Esophagus squamous epithelium (tissue), 5 donors: ENCODE results near the gene C1QTNF7. TPM values are rescaled to one million over a fixed set of nuclear protein-coding genes. Genes with fewer than 3 reads are reported as not detected.

Experiments used
- DNase-seq: peaks from one replicate; lab custom pipeline; 2025; lab: John Stamatoyannopoulos, UW
- H3K27ac ChIP-seq, 4 donors: fragments of 200-600 bp; sonication (generic); one replicate each; pipeline ENCODE4 v1.5.1; 2016 to 2019; ENCODE audit warnings: mild to moderate bottlenecking in 1 of 4
- H3K27me3 ChIP-seq, 4 donors: fragments of 200-600 bp; sonication (generic); 1 replicate in 3 of 4; 2 replicates in 1 of 4; pipeline versions ENCODE4 v1.5.1 to v1.6.0; 2017 to 2021; ENCODE audit warnings: antibody characterized with exemption in 1 of 4
- H3K36me3 ChIP-seq, 3 donors: fragments of 200-600 bp; sonication (generic); one replicate each; pipeline ENCODE4 v1.5.1; 2016 to 2019
- H3K4me1 ChIP-seq, 3 donors: fragments of 200-600 bp; sonication (generic); one replicate each; pipeline ENCODE4 v1.5.1; 2017 to 2019
- H3K4me3 ChIP-seq, 4 donors: fragments of 200-600 bp; sonication (generic); 1 replicate in 3 of 4; 2 replicates in 1 of 4; pipeline ENCODE4 v1.5.1; 2016 to 2019; ENCODE audit warnings: mild to moderate bottlenecking in 2 of 4, moderate library complexity in 1 of 4
- H3K9me3 ChIP-seq, 3 donors: fragments of 200-600 bp; sonication (generic); one replicate each; pipeline ENCODE4 v1.5.1; 2016 to 2019
- POLR2A ChIP-seq, 4 donors: fragments of 450-650 bp; IDR thresholded peaks; one replicate each; pipeline ENCODE4 v1.6.1; 2017; ENCODE audit warnings: antibody characterized with exemption in 4 of 4, mild to moderate bottlenecking in 4 of 4, moderate library complexity in 3 of 4
- WGBS, 2 donors: methylation state at CpG; one replicate each; pipeline ENCODE4 v1.1.5; 2018; 5-methylcytosine and 5-hydroxymethylcytosine counted together
- intact Hi-C: fragments of 100-400 bp; cut with DNase I; formaldehyde crosslinking; loops from one replicate; pipeline ENCODE4 v1.15.0; 2022
- total RNA-seq, 4 donors: library from RNA; depleted of rRNA; stranded (reverse); fragments of >200 nt; gene quantifications; one replicate each; pipeline ENCODE4 v1.1.0, GENCODE V29; 2016
- TF ChIP-seq, protein P1 (sequence below), 6 experiments: fragments of 450-650 bp in 4 of 6; fragments of 200-600 bp in 2 of 6; sonication (generic) in 2 of 6; IDR thresholded peaks; one replicate each; pipeline ENCODE4 v1.5.1; 2016 to 2019; ENCODE audit warnings: antibody characterized with exemption in 6 of 6, mild to moderate bottlenecking in 4 of 6, moderate library complexity in 4 of 6
- donor health status: DM: yes; HTN: yes; CAD: no.

The C1QTNF7 gene
- total RNA-seq, 4 donors from 2014 or later, result 0.11 to 12.2 (median 1.5) TPM

GRCh38 chr4:15400226-15400625, 27.6 kb upstream of the C1QTNF7 start:
- Histone ChIP-seq H3K9me3 (no peaks in the 10 kb centered on the region), H3K36me3 (no peaks in the 10 kb centered on the region), H3K4me1 (peaks cover 9 to 58% (median 45%) of the 10 kb centered on the region in 3 donors), H3K27me3 (peaks cover 0 to 7% (median 0%) of the 10 kb centered on the region in 4 donors), H3K27ac (peak overlapping the region; percentile 48 to 68 (median 58)), H3K4me3 (no peak overlapping the region)
- WGBS, 2 donors, result 79 to 87% methylated on average over 3 of the region's 3 CpGs
- intact Hi-C loops, result no loop called here
- TF ChIP-seq POLR2A (IDR thresholded peaks at IDR 0.05), result no peak
- TF ChIP-seq, protein P1, sequence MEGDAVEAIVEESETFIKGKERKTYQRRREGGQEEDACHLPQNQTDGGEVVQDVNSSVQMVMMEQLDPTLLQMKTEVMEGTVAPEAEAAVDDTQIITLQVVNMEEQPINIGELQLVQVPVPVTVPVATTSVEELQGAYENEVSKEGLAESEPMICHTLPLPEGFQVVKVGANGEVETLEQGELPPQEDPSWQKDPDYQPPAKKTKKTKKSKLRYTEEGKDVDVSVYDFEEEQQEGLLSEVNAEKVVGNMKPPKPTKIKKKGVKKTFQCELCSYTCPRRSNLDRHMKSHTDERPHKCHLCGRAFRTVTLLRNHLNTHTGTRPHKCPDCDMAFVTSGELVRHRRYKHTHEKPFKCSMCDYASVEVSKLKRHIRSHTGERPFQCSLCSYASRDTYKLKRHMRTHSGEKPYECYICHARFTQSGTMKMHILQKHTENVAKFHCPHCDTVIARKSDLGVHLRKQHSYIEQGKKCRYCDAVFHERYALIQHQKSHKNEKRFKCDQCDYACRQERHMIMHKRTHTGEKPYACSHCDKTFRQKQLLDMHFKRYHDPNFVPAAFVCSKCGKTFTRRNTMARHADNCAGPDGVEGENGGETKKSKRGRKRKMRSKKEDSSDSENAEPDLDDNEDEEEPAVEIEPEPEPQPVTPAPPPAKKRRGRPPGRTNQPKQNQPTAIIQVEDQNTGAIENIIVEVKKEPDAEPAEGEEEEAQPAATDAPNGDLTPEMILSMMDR (IDR thresholded peaks at IDR 0.05), result no peak
- no peak for DNase-seq

GRCh38 chr4:15400981-15401671, 26.7 kb upstream of the C1QTNF7 start:
- peaks cover 9 to 58% (median 45%) of the 10 kb centered on the region in 3 donors for H3K4me1 ChIP-seq
- TF ChIP-seq, protein P1 (IDR thresholded peaks at IDR 0.05), result no peak
- TF ChIP-seq POLR2A (IDR thresholded peaks at IDR 0.05), result no peak
- peak overlapping the region; percentile 48 to 68 (median 58) for H3K27ac ChIP-seq
- intact Hi-C loops, result no loop called here
- no peak overlapping the region for H3K4me3 ChIP-seq
- no peaks in the 10 kb centered on the region for H3K36me3 ChIP-seq
- no peaks in the 10 kb centered on the region for H3K27me3 ChIP-seq
- 23 to 32% methylated on average over 9 of the region's 9 CpGs for WGBS, 2 donors
- DNase-seq, result no peak
- no peaks in the 10 kb centered on the region for H3K9me3 ChIP-seq

DNA sequence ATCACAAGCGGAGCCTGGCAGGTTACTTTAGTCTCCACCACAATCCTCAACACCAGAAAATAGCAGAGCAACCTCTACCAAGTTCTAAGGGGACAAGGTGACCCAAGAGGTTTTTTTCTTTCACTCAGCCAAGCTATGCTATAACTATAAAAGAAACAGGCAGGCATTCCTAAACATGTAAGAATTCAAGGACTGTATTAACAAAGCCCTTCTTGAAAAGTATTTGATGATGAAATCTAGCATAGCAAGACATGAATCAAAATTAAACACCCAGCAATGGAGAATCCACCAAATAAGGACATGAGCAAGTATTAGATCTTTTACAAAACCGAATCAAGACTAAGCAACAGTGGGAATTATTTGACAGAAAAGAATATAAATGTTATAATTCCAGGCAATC, 25.7 kb upstream of the C1QTNF7 start:
- H3K4me1 ChIP-seq, result peaks cover 9 to 57% (median 44%) of the 10 kb centered on the region in 3 donors
- no peak overlapping the region for H3K4me3 ChIP-seq
- DNase-seq, result no peak
- WGBS, 2 donors, result 50 to 67% methylated on average over 2 of the region's 2 CpGs
- no peak for TF ChIP-seq POLR2A (IDR thresholded peaks at IDR 0.05)
- TF ChIP-seq, protein P1 (IDR thresholded peaks at IDR 0.05), result no peak
- H3K36me3 ChIP-seq, result no peaks in the 10 kb centered on the region
- peak overlapping the region; percentile 29 to 68 (median 62) for H3K27ac ChIP-seq
- no peaks in the 10 kb centered on the region for H3K9me3 ChIP-seq
- no peaks in the 10 kb centered on the region for H3K27me3 ChIP-seq
- intact Hi-C loops, result no loop called here

DNA sequence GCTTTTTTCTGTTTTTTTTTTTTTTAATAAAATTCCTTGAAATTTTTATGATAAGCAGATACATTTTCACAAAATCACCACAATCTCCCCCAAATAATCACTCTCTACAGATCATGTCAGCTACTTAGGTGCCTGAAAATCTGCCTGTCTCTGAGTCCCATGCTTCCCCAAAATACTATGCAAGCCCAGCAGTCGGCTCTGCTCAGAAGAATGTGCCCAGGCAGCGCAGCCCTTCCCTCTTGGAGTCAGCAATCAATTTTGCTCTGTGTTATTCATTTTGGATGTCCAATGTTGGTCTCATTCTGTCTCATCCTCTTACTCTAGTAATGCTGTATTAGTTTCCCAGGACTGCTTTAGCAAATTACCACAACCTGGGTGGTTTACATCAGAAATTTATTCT, 24.9 kb upstream of the C1QTNF7 start:
- intact Hi-C loops, result no loop called here
- Histone ChIP-seq H3K36me3 (no peaks in the 10 kb centered on the region), H3K4me3 (no peak overlapping the region), H3K27me3 (no peaks in the 10 kb centered on the region), H3K4me1 (peaks cover 9 to 49% (median 38%) of the 10 kb centered on the region in 3 donors), H3K27ac (peak overlapping the region in 2 of 4 donors; percentile 31 to 68), H3K9me3 (no peaks in the 10 kb centered on the region)
- DNase-seq, result no peak
- WGBS, 2 donors, result 61 to 66% methylated on average over 2 of the region's 2 CpGs
- TF ChIP-seq POLR2A (IDR thresholded peaks at IDR 0.05), result no peak
- TF ChIP-seq, protein P1 (IDR thresholded peaks at IDR 0.05), result no peak

GRCh38 chr4:15405018-15405417, 22.8 kb upstream of the C1QTNF7 start:
- no peak overlapping the region for H3K27ac ChIP-seq
- no peaks in the 10 kb centered on the region for H3K9me3 ChIP-seq
- H3K4me1 ChIP-seq, result peaks cover 9 to 30% (median 24%) of the 10 kb centered on the region in 3 donors
- no peaks in the 10 kb centered on the region for H3K36me3 ChIP-seq
- H3K4me3 ChIP-seq, result no peak overlapping the region
- DNase-seq, result no peak
- 83 to 89% methylated on average over 4 of the region's 4 CpGs for WGBS, 2 donors
- intact Hi-C loops, result no loop called here
- no peaks in the 10 kb centered on the region for H3K27me3 ChIP-seq
- TF ChIP-seq, protein P1 (IDR thresholded peaks at IDR 0.05), result no peak
- no peak for TF ChIP-seq POLR2A (IDR thresholded peaks at IDR 0.05)
